LoVo (cell line): ENCODE results near the gene CACNB4.
"Not testable (repeated sequence)": the region's sequence is repeated elsewhere in the genome, so short reads cannot be mapped to it uniquely, and the experiment has no call there.

Experiments
- DNase-seq: peaks from one replicate; pipeline ENCODE4 v3.0.0-alpha.2; 2016; ENCODE audit warnings: low spot score

The CACNB4 gene

GRCh38 chr2:151943461-151943860 lies 155.4 kb downstream of the CACNB4 start:
- no peak for DNase-seq

DNA sequence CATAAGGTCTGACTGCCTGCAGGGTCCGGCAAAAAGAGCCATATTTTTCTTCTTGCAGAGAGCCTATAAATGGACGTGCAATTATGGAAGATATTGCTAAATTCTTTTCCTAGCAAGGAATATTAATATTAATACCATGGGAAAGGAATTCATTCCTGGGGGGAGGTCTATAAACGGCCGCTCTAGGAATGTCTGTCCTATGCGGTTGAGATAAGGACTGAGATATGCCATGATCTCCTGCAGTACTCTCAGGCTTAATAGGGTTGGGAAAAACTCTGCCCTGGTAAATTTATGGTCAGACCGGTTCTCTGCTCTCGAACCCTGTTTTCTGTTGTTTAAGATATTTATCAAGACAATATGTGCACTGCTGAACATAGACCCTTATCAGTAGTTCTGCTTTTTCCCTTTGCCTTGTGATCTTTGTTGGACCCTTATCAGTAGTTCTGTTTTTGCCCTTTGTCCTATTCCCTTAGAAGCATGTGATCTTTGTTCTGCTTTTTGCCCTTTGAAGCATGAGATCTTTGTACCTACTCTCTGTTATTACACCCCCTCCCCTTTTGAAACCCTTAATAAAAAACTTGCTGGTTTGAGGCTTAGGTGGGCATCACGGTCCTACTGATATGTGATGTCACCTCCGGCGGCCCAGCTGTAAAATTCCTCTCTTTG lies 156.2 kb downstream of the CACNB4 start:
- DNase-seq, result not testable (repeated sequence)

DNA sequence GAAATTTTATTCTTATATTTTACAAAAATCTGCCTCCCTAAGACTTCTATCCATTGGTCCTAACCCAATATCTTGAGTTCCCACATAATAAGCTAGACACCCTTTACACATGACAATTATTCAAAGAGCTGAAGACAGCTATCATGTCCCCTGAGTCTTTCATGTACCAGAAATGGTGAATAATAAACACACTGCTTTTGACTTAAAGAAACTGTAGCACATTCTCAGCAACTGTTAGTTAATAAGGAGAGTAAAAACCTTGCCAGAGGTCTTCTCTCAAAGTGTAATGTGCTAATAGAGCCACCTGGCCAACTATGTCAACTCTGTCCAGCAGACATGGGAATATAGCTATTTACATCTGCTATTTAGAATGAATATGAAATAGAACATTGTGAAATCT lies 160.9 kb downstream of the CACNB4 start:
- DNase-seq, result no peak

GRCh38 chr2:151936626-151937025 lies 162.2 kb downstream of the CACNB4 start:
- no peak for DNase-seq

DNA sequence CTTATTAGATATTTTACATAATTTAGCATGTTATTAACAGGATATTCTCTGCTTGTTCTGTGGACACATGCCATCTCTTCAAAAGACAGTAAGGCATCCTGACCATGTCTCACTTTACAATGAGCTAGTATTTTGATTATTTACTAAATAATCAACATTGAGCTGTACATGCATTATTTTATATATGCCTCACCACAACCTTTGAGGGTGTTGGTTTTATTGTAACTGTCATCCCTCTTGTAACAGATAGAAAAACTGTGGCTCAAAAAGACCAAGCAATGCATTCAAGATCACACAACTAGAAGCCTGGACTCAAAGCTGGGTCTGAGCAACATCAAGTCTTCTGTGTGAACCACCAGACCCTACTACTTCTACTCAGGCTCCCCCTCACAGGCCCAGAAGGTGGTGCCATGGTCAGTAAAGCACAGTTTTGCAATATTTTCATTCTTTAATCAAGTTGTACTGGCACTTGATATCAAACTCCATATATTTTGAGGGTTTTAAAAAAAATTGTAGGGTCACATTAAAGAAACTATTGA lies 165.5 kb downstream of the CACNB4 start:
- DNase-seq, result no peak

DNA sequence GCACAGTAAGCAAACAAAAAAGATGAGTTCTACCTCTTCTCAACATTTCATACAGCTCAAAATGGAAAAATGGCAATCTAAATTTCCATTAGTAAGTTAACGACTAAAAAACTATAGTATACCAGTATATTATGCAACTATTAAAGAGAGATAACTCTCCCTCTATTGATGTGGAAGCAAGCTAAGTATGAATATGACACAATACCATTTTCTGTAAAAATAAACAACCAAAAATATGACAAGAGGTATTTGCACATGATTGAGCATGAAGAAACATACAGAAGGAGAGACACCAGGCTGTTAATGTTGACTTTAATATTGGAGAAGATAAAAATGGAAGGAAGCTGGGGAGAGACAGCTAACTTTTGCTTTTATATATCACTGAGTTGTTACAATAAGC lies 167.1 kb downstream of the CACNB4 start:
- DNase-seq, result no peak

- no peak for DNase-seq
Observed at GRCh38 chr2:151931030-151931611, 167.7 kb downstream of the CACNB4 start.

GRCh38 chr2:151930042-151930441 lies 168.8 kb downstream of the CACNB4 start:
- no peak for DNase-seq

- DNase-seq, result no peak
Observed at GRCh38 chr2:151928380-151928779, 170.5 kb downstream of the CACNB4 start.

- DNase-seq, result no peak
Observed at GRCh38 chr2:151927501-151928221, 171.2 kb downstream of the CACNB4 start.

DNA sequence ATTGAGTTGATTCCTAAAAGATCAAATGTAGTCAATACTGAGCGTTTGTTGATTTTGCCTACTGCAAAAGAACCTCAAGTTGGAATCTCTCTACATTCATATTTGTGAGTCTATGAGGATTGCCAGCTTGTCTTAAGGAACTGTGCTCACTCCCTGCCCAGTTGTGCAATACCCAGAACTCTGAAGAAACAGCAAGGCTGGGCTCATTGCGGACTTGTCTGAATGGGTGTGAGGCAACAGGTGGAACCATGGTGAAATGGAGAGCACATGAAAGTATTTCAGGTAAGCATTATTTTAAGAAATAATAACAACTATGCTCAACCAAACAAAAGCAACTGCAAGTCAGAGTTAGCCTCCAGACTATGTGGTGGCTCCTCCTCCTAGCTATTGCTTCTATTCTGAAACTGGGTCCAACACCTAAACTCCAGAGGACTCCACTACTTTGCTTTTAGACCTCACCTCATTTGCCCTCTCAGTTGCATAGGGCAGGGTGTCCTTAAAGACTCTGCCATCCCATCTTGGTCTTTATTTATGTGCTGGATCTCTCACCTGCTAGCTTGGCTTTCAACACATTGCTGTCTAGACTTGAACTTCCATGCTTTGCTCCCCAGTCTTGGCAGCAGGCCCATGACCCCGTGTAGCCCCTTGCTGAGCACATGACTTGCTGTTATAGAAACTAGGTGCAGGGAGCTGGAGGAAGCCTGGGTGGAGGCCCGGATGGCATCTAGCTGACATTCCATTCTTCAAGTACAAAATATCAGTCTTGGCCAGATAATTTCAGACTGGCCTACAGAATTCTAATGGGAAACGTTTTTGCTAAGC lies 175.8 kb downstream of the CACNB4 start:
- no peak for DNase-seq

GRCh38 chr2:151919786-151920185 lies 179.1 kb downstream of the CACNB4 start:
- DNase-seq, result no peak

DNA sequence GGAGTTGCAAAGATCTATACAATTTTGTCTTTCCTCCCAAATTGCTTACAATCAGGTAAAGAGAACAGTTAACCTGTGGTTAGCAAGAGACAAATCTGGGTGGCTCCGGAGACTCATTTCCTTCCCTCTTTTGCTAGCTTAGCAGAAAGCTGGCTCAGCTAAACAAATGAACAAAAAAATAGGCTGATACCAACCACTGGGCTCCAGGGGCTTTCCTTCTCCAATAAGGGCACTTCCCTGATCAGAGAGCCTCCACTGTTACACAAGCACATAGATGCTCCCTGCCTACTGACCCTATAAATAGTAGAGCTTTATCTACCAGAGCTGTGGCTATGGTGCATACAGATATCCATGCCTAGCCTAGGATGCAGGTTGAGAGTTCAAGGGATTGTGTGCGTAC lies 180.5 kb downstream of the CACNB4 start:
- no peak for DNase-seq

GRCh38 chr2:151916632-151917031 lies 182.2 kb downstream of the CACNB4 start:
- no peak for DNase-seq

- not testable (repeated sequence) for DNase-seq
Observed at GRCh38 chr2:151915629-151916025, 183.2 kb downstream of the CACNB4 start.

- no peak for DNase-seq
Observed at GRCh38 chr2:151914989-151915628, 183.7 kb downstream of the CACNB4 start.

DNA sequence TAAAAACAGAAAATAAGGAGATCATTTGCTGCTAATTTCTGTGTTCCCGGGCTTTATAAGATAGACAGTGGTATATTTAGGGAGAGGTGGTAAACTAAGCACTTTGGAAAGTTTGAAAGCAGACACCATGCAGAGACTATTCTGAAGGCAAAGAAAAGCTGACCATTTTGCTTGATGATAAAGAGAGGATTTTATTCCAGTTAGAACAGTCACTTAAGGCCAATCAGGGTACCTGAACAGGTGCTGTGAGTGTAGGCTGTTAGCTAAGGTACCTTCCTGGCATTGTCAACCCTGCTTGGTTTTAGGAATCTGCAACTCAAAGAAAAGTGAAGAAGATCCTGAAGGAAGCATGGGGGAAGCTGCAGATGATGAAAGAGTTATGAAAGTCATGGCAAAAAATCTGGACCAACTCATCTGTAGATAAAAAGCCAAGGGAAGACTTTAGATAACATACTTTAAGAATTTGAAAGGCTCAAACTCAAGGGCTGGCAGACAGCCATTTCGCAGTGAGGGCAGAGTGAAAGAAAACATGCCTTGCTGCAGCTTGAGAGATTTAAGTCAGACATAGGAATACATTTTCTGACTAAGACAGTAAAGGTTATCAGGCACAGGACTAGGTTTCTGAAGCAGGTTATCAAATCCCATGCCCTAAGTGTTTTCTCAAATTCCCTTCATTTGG lies 190.5 kb downstream of the CACNB4 start:
- DNase-seq, result no peak

GRCh38 chr2:151907286-151908203 lies 191.3 kb downstream of the CACNB4 start:
- no peak for DNase-seq

DNA sequence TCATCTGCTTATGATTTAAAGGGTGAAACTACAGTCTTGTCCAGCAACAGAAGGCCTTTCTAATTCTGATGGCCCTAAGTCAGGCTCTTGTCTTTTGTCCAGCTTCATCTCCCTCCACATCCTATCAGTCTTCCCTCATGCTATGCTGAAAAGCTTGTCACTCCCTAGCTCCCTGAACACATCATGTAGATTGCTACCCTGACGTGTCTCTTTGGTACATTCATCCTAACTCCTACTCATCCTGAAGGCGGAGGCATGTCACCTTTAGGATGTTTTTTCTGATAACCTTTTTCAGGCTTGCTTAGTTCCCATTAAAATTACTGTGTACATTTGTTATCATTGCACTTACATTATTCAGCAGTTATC lies 192.2 kb downstream of the CACNB4 start:
- DNase-seq, result no peak

DNA sequence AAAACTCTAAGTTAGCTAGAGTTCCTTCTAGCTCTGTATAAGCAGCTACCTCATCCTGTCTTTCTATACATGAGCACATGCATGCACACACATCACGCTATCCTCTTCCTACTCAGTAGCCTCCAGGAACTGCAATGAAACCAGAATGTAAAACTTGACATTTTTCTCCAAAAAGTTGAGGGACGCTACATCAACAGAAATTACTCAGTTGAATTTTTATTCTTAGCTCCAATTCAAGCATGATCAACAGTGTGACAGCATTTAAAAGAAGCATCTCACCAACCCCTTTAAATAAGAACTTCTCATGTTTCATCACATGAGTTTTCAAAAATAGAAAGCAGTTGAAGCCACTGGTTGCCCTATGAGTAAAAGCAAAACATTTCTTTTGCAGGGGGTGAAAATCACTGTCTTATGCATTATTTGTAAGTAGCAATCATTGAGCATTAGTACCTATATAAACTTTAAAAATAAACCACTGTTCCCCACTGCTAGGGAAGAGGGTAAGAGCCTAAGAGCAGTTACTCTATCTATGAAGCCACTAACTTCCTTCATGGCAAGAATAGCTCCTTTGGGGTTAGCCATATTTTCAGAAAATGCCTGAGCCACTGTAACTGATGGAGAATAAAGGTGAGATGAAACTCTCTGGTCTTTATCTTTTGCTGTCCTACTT lies 192.7 kb downstream of the CACNB4 start:
- no peak for DNase-seq
